ENCODE results near the gene CHD5.

The CHD5 gene

GRCh38 chr1:6202256-6202655, 22.1 kb upstream of the CHD5 start:
- no peak for DNase-seq

GRCh38 chr1:6200188-6200809, 20.2 kb upstream of the CHD5 start:
- DNase-seq: no peak

DNA sequence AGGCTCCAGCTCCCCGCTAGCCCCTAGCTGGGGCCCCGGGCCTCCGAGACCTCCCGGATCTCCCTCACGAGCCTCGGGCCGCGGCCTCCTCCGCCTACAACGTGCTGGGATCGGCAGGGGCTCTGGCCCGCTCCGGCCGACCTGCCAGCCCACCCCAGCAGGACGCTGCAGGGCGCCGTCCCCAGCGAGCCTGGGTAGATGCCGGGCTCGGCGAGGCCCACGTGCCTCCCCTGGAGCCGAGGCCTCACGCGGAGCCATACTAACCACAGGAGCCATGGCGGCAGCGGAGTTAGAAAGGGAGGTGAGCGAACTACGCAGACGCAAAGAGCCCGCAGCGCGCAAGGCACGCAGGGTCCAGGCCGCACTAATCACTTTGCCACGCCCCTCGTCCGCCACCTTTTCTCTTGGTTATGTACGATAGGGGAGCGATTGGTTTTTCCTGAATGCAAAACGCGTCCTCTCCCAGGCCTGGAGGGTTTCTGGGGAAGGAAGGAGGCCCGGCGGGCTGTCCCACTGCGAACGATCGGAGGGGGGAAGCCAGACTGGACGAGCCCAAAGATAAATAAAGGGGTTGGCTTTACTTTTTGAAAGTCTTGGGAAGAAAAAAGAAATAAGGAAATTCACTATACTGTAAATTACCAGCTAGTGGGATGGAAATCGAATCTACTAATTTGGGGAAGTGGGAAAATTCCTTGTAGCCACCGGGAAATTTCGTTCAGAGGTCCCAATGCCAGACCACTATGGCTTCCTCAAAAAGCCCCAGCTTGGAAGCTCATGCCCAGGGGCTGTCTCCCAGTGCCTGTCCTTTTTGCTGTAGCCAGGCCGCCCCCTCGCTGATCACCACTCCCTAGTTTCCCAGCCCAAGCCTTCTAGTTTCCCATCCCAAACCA, 19.4 kb upstream of the CHD5 start, which contains the start of gene RPL22:
TSS of gene RPL22 (minus strand) at position 298 of the 890 bp plus-strand sequence. CDS start at position 276, 22 bp downstream.
- DNase-seq: peak; percentile 77 to 99 (median 95)

DNA sequence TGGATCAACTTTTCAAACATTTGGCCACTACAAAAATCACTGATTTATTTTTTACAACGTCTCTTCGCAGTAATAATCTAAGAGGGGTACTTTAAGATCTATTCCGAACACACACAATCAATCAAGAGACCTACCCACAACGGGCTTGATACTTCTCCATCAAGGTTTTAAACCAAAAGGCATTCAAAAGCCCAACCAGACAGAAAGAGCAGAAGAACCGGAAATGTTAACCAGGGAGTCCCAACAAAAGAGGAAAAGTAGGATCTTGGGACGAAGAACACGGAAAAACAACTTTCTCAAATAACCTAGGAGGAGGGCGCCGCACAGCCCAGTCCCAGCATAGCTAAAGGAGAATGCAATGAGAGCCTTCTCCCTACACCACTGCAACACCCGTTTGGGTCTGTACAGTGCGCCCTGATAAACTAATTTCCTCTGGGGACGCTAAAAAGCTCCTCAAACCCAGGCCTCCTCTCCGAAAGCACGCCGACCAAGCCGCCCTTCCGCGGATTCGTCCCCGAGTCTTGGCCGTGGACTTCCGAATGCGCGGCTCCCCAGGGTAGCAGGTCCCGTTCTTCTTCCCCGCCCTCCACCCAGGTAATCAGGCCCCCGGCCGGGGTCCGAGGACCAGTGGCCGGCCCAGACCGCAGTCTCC, 18.7 kb upstream of the CHD5 start:
- DNase-seq: peak in 1 of 51 donors; percentile 35

GRCh38 chr1:6197746-6198427, 17.8 kb upstream of the CHD5 start:
- no peak for DNase-seq

DNA sequence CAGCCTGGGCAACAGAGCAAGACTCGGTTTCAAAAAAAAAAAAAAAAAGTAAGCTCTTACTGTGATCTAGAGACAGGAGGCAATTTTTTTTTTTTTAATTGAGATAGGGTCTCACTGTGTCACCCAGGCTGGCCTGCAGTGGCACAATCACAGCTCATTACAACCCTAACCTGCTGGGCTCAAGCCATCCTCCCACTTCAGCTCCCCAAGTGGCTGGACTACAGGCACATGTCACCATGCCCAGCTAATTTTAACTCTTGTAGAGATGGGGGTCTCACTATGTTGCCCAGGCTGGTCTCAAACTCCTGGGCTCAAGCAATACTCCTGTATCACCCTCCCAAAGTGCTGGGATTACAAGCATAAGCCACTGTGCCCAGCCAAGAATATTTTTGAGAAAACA, 11.8 kb upstream of the CHD5 start:
- no peak for DNase-seq

- no peak for DNase-seq
Measured at GRCh38 chr1:6188466-6188865, 8.3 kb upstream of the CHD5 start.

DNA sequence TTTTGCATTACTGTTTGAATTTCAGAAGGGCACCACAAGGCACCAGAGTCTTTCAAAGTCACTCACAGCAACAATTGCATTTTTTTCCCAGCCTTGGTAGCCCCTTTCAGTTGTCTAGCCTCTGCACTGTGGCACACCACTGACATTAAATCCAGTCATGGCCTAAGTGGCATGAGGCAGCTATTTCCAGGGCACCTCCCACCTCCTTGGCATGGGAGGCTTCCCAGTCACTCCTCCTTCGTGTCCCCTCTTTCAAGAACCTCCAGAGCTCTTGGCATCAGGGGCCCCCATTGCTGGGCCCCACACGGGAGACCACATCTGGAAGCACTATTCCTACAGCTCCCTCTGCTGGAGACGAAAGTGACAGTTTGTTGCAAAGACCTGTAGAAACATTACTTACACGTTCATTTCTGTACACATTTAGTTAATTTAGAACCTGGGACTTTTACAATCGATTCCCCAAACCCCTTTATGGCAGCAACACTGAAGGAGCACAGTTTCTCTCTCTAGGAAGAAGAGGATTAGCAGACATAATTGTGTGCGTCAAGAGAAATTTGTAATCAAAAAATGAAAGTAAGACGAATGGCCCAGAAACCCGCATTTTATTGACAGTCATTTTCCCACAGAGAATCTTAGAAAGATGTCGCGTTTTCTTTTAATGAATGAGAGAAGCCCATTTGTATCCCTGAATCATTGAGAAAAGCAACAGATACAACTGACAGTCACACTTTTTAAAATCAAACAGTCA, 5.7 kb upstream of the CHD5 start:
- peak in 2 of 51 donors; percentile 14 to 25 for DNase-seq

DNA sequence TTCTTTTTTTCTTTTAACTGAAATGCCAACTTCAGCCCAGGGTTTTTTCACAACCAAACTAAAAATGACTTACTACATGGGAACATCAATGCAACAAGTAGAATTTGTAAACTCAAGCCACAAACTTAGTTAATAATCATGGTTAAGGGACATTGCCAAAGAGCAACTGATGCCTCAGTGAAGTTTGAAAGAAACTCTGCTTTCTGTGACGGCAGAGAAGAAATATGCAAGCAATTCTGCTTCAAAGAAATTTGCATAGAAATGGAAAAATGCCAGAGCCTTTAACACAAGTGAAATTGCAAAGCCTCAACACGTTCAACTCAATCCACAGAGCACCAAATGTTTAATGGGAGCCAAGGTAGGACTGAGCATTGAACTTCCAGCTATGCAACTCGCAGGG, 5.0 kb upstream of the CHD5 start:
- DNase-seq: no peak

- no peak for DNase-seq
Measured at GRCh38 chr1:6184083-6184783, 4.1 kb upstream of the CHD5 start.

- DNase-seq: no peak
Measured at GRCh38 chr1:6183520-6183989, 3.4 kb upstream of the CHD5 start.

GRCh38 chr1:6181347-6181770, 1.2 kb upstream of the CHD5 start:
- DNase-seq: no peak

- DNase-seq: no peak
Measured at GRCh38 chr1:6180707-6181311, 688 bp upstream of the CHD5 start.

GRCh38 chr1:6179564-6180175, 451 bp downstream of the CHD5 start:
- peak in 1 of 51 donors; percentile 12 for DNase-seq

DNA sequence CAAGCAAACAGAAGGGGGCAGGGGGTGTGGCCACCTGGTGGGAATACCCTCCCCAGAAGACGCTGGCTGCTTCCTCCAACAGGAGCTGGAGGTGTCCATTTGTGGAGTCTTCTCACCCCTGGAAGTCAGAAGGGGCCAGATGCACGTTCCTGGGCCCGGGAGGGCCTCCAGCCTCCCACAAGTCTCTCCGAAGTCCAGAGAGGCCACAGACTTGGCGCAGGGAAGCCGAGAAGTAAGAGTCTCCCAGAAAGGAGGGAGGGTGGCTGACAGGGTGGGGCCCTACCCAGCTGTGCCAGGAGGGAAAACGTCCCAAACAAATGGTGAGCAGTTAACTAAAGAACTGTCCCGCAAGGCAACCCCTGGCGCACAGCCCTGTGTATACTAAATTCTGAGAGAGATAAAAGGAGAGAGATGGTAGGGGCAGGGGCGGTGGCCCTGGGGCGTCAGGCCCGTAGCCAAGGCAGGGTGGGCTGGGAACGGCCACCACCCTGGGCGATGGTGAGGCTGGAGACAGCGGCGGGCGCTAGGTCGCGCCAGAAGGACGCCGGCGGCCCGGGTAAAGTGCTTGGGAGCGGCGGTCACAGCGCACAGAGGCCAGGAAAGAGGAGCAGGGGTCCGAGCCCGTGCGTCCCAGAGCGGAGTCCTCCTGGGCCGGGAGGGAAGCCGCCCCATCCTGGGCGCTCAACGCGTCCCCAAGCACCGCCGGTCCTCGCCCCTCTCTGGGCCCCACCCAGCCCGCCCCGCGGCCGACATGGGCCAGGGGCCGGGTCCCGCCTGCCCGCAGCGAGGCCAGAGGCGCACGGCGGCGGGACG, 1.2 kb downstream of the CHD5 start:
- no peak for DNase-seq

DNA sequence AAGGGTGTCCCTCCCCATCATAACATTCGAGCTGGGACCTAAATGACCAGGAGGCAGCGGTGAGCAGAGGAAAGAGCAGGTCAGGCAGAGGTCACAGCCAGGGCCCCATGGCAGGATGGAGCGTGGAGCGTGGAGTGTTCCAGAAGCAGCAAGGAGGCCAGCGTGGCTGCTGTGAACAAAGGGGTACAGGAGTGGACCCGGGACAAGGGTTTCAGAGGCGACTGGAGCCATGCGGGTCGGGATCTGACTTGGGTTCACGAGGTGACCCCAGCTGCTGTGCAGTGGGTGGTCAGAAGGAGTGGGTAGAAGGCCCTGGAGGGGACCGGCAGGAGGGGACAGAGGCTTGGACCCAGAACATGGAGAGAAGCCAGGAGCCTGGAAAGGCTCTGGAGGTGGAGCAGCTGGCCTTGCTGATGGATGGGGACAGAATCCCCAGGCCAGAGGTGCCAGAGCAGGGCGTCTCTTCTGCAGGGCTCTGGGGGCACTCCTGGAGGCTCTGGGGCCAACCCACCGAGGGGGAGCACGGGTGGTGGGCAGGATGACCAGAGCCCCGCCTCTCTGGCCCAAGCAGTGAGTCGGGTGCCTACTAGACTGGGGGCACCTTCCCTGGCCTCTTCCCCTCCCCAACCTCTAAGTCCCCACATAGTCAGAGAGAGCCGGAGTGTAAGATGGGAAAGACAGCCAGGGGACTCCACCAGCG, 2.3 kb downstream of the CHD5 start:
- no peak for DNase-seq

- DNase-seq: no peak
Measured at GRCh38 chr1:6176779-6177178, 3.3 kb downstream of the CHD5 start.

- DNase-seq: no peak
Measured at GRCh38 chr1:6175411-6175828, 4.7 kb downstream of the CHD5 start.

Measured in hypothalamus (tissue), 51 donors.